Right lobe of liver (tissue), 6 donors: Measurements from ENCODE around the gene FCN3. TPM values are rescaled to one million over a fixed set of nuclear protein-coding genes. Genes with fewer than 3 reads are reported as not detected.

Source experiments
- ATAC-seq, 4 donors: fragments of 200-7000 bp; cut with Tn5 transposase; one replicate each; pipeline ENCODE4 v1.9.1; 2020; ENCODE audit warnings: mild to moderate bottlenecking in 4 of 4, moderate library complexity in 4 of 4
- DNase-seq, 3 donors: peaks; one replicate each; pipeline ENCODE4 v3.0.0-alpha.2; 2020
- H3K27ac ChIP-seq, 3 donors: fragments of 200-600 bp; one replicate each; pipeline ENCODE4 v1.8.0; 2022
- H3K27me3 ChIP-seq, 2 donors: fragments of 200-600 bp; one replicate each; pipeline ENCODE4 v1.8.0; 2022
- H3K36me3 ChIP-seq, 4 donors: fragments of 200-600 bp; sonication (generic) in 1 of 4; one replicate each; pipeline versions ENCODE4 v1.5.1 to v1.8.0; 2017 to 2022; ENCODE audit warnings: control low read depth in 1 of 4
- H3K4me1 ChIP-seq, 4 donors: fragments of 200-600 bp; sonication (generic) in 1 of 4; one replicate each; pipeline versions ENCODE4 v1.5.1 to v1.8.0; 2017 to 2022; ENCODE audit warnings: control low read depth in 1 of 4
- H3K4me3 ChIP-seq, 3 donors: fragments of 200-600 bp; one replicate each; pipeline ENCODE4 v1.8.0; 2022
- H3K9me3 ChIP-seq, 4 donors: fragments of 200-600 bp; sonication (generic) in 1 of 4; one replicate each; pipeline versions ENCODE4 v1.5.1 to v1.8.0; 2017 to 2022; ENCODE audit warnings: control low read depth in 1 of 4
- CTCF ChIP-seq, 4 donors: fragments of 200-600 bp in 3 of 4; fragments of 450-650 bp in 1 of 4; IDR thresholded peaks; one replicate each; pipeline versions ENCODE4 v1.5.1 to v1.8.0; 2016 to 2022; ENCODE audit warnings: antibody characterized with exemption in 4 of 4, mild to moderate bottlenecking in 2 of 4
- POLR2A ChIP-seq: fragments of 450-650 bp; IDR thresholded peaks from one replicate; pipeline ENCODE4 v1.6.1; 2017; ENCODE audit warnings: antibody characterized with exemption, mild to moderate bottlenecking
- WGBS: methylation state at CpG from one replicate; pipeline ENCODE4 v1.1.6; 2018; ENCODE audit warnings: low coverage, low lambda C conversion rate; ENCODE audit not compliant: insufficient coverage; ENCODE audit errors: missing lambda C conversion rate; 5-methylcytosine and 5-hydroxymethylcytosine counted together
- intact Hi-C, 2 donors: fragments of 100-400 bp; cut with DNase I; formaldehyde crosslinking; loops; one replicate each; pipeline versions ENCODE4 v1.11.2 to v1.14.1; 2022
- total RNA-seq, 6 experiments: library from RNA; depleted of rRNA in 2 of 6; stranded (reverse); fragments of >200 nt in 2 of 6; fragmentation: NEBNext Ultra II Directional in 3 of 6; extraction: Animal tissue kit (Norgen Biotek cat#: 25700) in 3 of 6; gene quantifications; one replicate each; pipeline versions ENCODE4 v1.1.0 to v1.2.4, GENCODE V29; 2016 to 2023
- donor health status: DM: no; HTN: yes; CAD: no.
- donor health status: DM: no; HTN: no; CAD: no.
- donor health status: DM: no; HTN: no; CAD: no.
- donor health status: DM: no; HTN: yes; CAD: no.
- donor health status: DM: no; HTN: yes; CAD: no.

FCN3 gene
- total RNA-seq, 6 experiments from 2014 or later: 81.6 to 213 (median 111) TPM

- intact Hi-C loops: loop anchor here (5.0 to 10.0 kb wide), 2 partner anchors 194 to 201 kb away; partner anchors contain the start of gene AHDC1 (in 1 of the 2)
- 93% methylated on average over 5 of the region's 5 CpGs for WGBS
- no peaks in the 10 kb centered on the region for H3K9me3 ChIP-seq
- no peaks in the 10 kb centered on the region for H3K27me3 ChIP-seq
- no peak for ATAC-seq
- TF ChIP-seq CTCF (IDR thresholded peaks at IDR 0.05) (no peak), POLR2A (no peak)
- no peak for DNase-seq
- H3K4me3 ChIP-seq: no peak overlapping the region
- no peak overlapping the region for H3K27ac ChIP-seq
- no peaks in the 10 kb centered on the region for H3K36me3 ChIP-seq
- peaks cover 0 to 9% (median 0%) of the 10 kb centered on the region in 4 donors for H3K4me1 ChIP-seq
Observed at GRCh38 chr1:27400963-27401341, 26.3 kb upstream of the FCN3 start.

- Histone ChIP-seq H3K27ac (no peak overlapping the region), H3K27me3 (no peaks in the 10 kb centered on the region), H3K9me3 (no peaks in the 10 kb centered on the region), H3K4me3 (no peak overlapping the region), H3K36me3 (no peaks in the 10 kb centered on the region), H3K4me1 (peaks cover 0 to 9% (median 0%) of the 10 kb centered on the region in 4 donors)
- no peak for ATAC-seq
- intact Hi-C loops: loop anchor here (5.0 to 10.0 kb wide), 2 partner anchors 194 to 202 kb away; partner anchors contain the start of gene AHDC1 (in 1 of the 2)
- 46% methylated on average over 6 of the region's 13 CpGs for WGBS
- no peak for TF ChIP-seq CTCF (IDR thresholded peaks at IDR 0.05)
- TF ChIP-seq POLR2A: no peak
- no peak for DNase-seq
Observed at GRCh38 chr1:27400082-27400962, 25.7 kb upstream of the FCN3 start.

GRCh38 chr1:27399251-27400025 lies 24.8 kb upstream of the FCN3 start:
- Histone ChIP-seq H3K9me3 (no peaks in the 10 kb centered on the region), H3K27me3 (no peaks in the 10 kb centered on the region), H3K4me1 (peaks cover 0 to 9% (median 0%) of the 10 kb centered on the region in 4 donors), H3K36me3 (no peaks in the 10 kb centered on the region), H3K4me3 (no peak overlapping the region), H3K27ac (no peak overlapping the region)
- ATAC-seq (no peak), DNase-seq (no peak)
- intact Hi-C loops: loop anchor here (5.0 to 10.0 kb wide), 3 partner anchors 102 to 203 kb away; partner anchors contain the start of gene AHDC1 (in 1 of the 2)
- WGBS: 34% methylated on average over 3 of the region's 19 CpGs
- TF ChIP-seq CTCF (IDR thresholded peaks at IDR 0.05) (no peak), POLR2A (no peak)

- intact Hi-C loops: loop anchor here in 1 of 2 donors (5.0 kb wide), 1 partner anchor 101 kb away; no protein-coding TSS in a partner anchor
- no peak for TF ChIP-seq POLR2A
- no peak for TF ChIP-seq CTCF (IDR thresholded peaks at IDR 0.05)
- Histone ChIP-seq H3K4me3 (no peak overlapping the region), H3K36me3 (no peaks in the 10 kb centered on the region), H3K9me3 (no peaks in the 10 kb centered on the region), H3K27ac (no peak overlapping the region), H3K27me3 (no peaks in the 10 kb centered on the region), H3K4me1 (peaks cover 0 to 9% (median 0%) of the 10 kb centered on the region in 4 donors)
- DNase-seq (no peak), ATAC-seq (no peak)
- WGBS: 30% methylated on average over 1 of the region's 4 CpGs
Observed at GRCh38 chr1:27398405-27399149, 24.0 kb upstream of the FCN3 start.
